DMS 273 (cell line): ENCODE measurements around the gene NDUFAF2.
"Not testable (repeated sequence)": the region's sequence is repeated elsewhere in the genome, so short reads cannot be mapped to it uniquely, and the experiment has no call there.

Source experiments
- DNase-seq: peaks from one replicate; lab custom pipeline; 2025; ENCODE audit not compliant: unreplicated experiment; lab: John Stamatoyannopoulos, UW

NDUFAF2 gene

GRCh38 chr5:61047346-61047745 is 102.3 kb downstream of the NDUFAF2 start:
- DNase-seq: no peak

GRCh38 chr5:61048534-61048933 is 103.5 kb downstream of the NDUFAF2 start:
- DNase-seq: no peak

- DNase-seq: no peak
Observed at GRCh38 chr5:61050292-61050691, 105.3 kb downstream of the NDUFAF2 start.

- no peak for DNase-seq
Observed at GRCh38 chr5:61051267-61051666, 106.3 kb downstream of the NDUFAF2 start.

GRCh38 chr5:61052882-61053281 is 107.9 kb downstream of the NDUFAF2 start:
- DNase-seq: no peak

GRCh38 chr5:61053937-61054336 is 108.9 kb downstream of the NDUFAF2 start:
- DNase-seq: no peak

GRCh38 chr5:61055434-61056006 is 110.5 kb downstream of the NDUFAF2 start:
- peak; percentile 53 for DNase-seq

GRCh38 chr5:61059499-61059898 is 114.5 kb downstream of the NDUFAF2 start:
- DNase-seq: no peak

- no peak for DNase-seq
Observed at GRCh38 chr5:61069150-61069549, 124.1 kb downstream of the NDUFAF2 start.

GRCh38 chr5:61071526-61071925 is 126.5 kb downstream of the NDUFAF2 start:
- no peak for DNase-seq

GRCh38 chr5:61076626-61077025 is 131.6 kb downstream of the NDUFAF2 start:
- DNase-seq: no peak

GRCh38 chr5:61081741-61082140 is 136.7 kb downstream of the NDUFAF2 start:
- no peak for DNase-seq

- DNase-seq: no peak
Observed at GRCh38 chr5:61082516-61083280, 137.7 kb downstream of the NDUFAF2 start.

- no peak for DNase-seq
Observed at GRCh38 chr5:61084658-61085057, 139.7 kb downstream of the NDUFAF2 start.

GRCh38 chr5:61085885-61086284 is 140.9 kb downstream of the NDUFAF2 start:
- DNase-seq: no peak

- no peak for DNase-seq
Observed at GRCh38 chr5:61087921-61088320, 142.9 kb downstream of the NDUFAF2 start.

- no peak for DNase-seq
Observed at GRCh38 chr5:61089351-61089750, 144.3 kb downstream of the NDUFAF2 start.

GRCh38 chr5:61093046-61093771 is 148.2 kb downstream of the NDUFAF2 start:
- not testable (repeated sequence) for DNase-seq

- no peak for DNase-seq
Observed at GRCh38 chr5:61097465-61097864, 152.5 kb downstream of the NDUFAF2 start.

- DNase-seq: peak; percentile 20
Observed at GRCh38 chr5:61098251-61098995, 153.4 kb downstream of the NDUFAF2 start.

GRCh38 chr5:61100437-61100836 is 155.4 kb downstream of the NDUFAF2 start:
- no peak for DNase-seq
